GM12801 (cell line): ENCODE data around the gene MEP1B.

Experiments
- CTCF ChIP-seq: IDR thresholded peaks from one replicate; pipeline ENCODE4 v1.5.1; 2011; ENCODE audit warnings: control low read depth; ENCODE audit not compliant: insufficient read length; ENCODE audit errors: extremely low read depth

MEP1B gene

GRCh38 chr18:32167980-32168730 is 21.7 kb upstream of the MEP1B start:
- TF ChIP-seq CTCF = no peak

- no peak for TF ChIP-seq CTCF
These were observed 16.2 kb upstream of the MEP1B start for GRCh38 chr18:32173654-32174053.

GRCh38 chr18:32174719-32175118 is 15.1 kb upstream of the MEP1B start:
- TF ChIP-seq CTCF = no peak

GRCh38 chr18:32175265-32175664 is 14.6 kb upstream of the MEP1B start:
- no peak for TF ChIP-seq CTCF

GRCh38 chr18:32177530-32177929 is 12.3 kb upstream of the MEP1B start:
- no peak for TF ChIP-seq CTCF

- no peak for TF ChIP-seq CTCF
These were observed 6.3 kb upstream of the MEP1B start for GRCh38 chr18:32183503-32183902.

- TF ChIP-seq CTCF = no peak
These were observed 370 bp downstream of the MEP1B start for GRCh38 chr18:32190209-32190608.
